ENCODE measurements around the gene OPCML.

Gene OPCML

GRCh38 chr11:132450631-132451030 is 1081.7 kb downstream of the OPCML start:
- no peaks in the 10 kb centered on the region for H3F3A ChIP-seq (ENCODE audit: insufficient read depth, low read length)
- H4K20me1 ChIP-seq (ENCODE audit: insufficient read depth, low read length): no peaks in the 10 kb centered on the region
- H3K9ac ChIP-seq (ENCODE audit: low read length): no peak overlapping the region
- no peaks in the 10 kb centered on the region for H3K9me2 ChIP-seq (ENCODE audit: low read depth, low read length)
- H2AFZ ChIP-seq (ENCODE audit: low read length): no peak overlapping the region
- H3K27me3 ChIP-seq (ENCODE audit: insufficient read depth, low read length): no peaks in the 10 kb centered on the region
- H3K36me3 ChIP-seq (ENCODE audit: insufficient read depth, low read length): no peaks in the 10 kb centered on the region
- H3K79me2 ChIP-seq (ENCODE audit: insufficient read depth, low read length): no peaks in the 10 kb centered on the region
- no peak overlapping the region for H3K27ac ChIP-seq (ENCODE audit: low read depth, low read length, poor library complexity, severe bottlenecking)
- no peaks in the 10 kb centered on the region for H3K4me1 ChIP-seq (ENCODE audit: insufficient read depth, low read length, severe bottlenecking)
- H3K4me3 ChIP-seq (ENCODE audit: low read depth, low read length, poor library complexity, severe bottlenecking): no peak overlapping the region
- H3K4me2 ChIP-seq (ENCODE audit: low read length): no peak overlapping the region
- no peak for TF ChIP-seq CTCF (IDR thresholded peaks at IDR 0.05; ENCODE audit: low read length)
- no peak for TF ChIP-seq EZH2 (IDR thresholded peaks at IDR 0.05; ENCODE audit: borderline replicate concordance, low read length)
- no peaks in the 10 kb centered on the region for H3K9me3 ChIP-seq (ENCODE audit: low read length)

- Histone ChIP-seq H3K4me3 (ENCODE audit: low read depth, low read length, poor library complexity, severe bottlenecking) (no peak overlapping the region), H3K4me1 (ENCODE audit: insufficient read depth, low read length, severe bottlenecking) (no peaks in the 10 kb centered on the region), H3F3A (ENCODE audit: insufficient read depth, low read length) (no peaks in the 10 kb centered on the region), H2AFZ (ENCODE audit: low read length) (no peak overlapping the region), H3K9ac (ENCODE audit: low read length) (no peak overlapping the region), H3K27ac (ENCODE audit: low read depth, low read length, poor library complexity, severe bottlenecking) (no peak overlapping the region), H3K9me2 (ENCODE audit: low read depth, low read length) (no peaks in the 10 kb centered on the region), H3K4me2 (ENCODE audit: low read length) (no peak overlapping the region), H4K20me1 (ENCODE audit: insufficient read depth, low read length) (no peaks in the 10 kb centered on the region), H3K36me3 (ENCODE audit: insufficient read depth, low read length) (no peaks in the 10 kb centered on the region), H3K9me3 (ENCODE audit: low read length) (no peaks in the 10 kb centered on the region), H3K27me3 (ENCODE audit: insufficient read depth, low read length) (no peaks in the 10 kb centered on the region), H3K79me2 (ENCODE audit: insufficient read depth, low read length) (no peaks in the 10 kb centered on the region)
- TF ChIP-seq CTCF (IDR thresholded peaks at IDR 0.05; ENCODE audit: low read length) (no peak), EZH2 (IDR thresholded peaks at IDR 0.05; ENCODE audit: borderline replicate concordance, low read length) (no peak)
Measured at GRCh38 chr11:132448334-132448995, 1083.8 kb downstream of the OPCML start.

- no peak overlapping the region for H3K27ac ChIP-seq (ENCODE audit: low read depth, low read length, poor library complexity, severe bottlenecking)
- H3F3A ChIP-seq (ENCODE audit: insufficient read depth, low read length): no peaks in the 10 kb centered on the region
- no peaks in the 10 kb centered on the region for H3K27me3 ChIP-seq (ENCODE audit: insufficient read depth, low read length)
- H4K20me1 ChIP-seq (ENCODE audit: insufficient read depth, low read length): no peaks in the 10 kb centered on the region
- no peaks in the 10 kb centered on the region for H3K9me3 ChIP-seq (ENCODE audit: low read length)
- H2AFZ ChIP-seq (ENCODE audit: low read length): no peak overlapping the region
- H3K9ac ChIP-seq (ENCODE audit: low read length): no peak overlapping the region
- H3K79me2 ChIP-seq (ENCODE audit: insufficient read depth, low read length): no peaks in the 10 kb centered on the region
- no peaks in the 10 kb centered on the region for H3K9me2 ChIP-seq (ENCODE audit: low read depth, low read length)
- no peak overlapping the region for H3K4me2 ChIP-seq (ENCODE audit: low read length)
- H3K4me3 ChIP-seq (ENCODE audit: low read depth, low read length, poor library complexity, severe bottlenecking): no peak overlapping the region
- H3K4me1 ChIP-seq (ENCODE audit: insufficient read depth, low read length, severe bottlenecking): no peaks in the 10 kb centered on the region
- H3K36me3 ChIP-seq (ENCODE audit: insufficient read depth, low read length): no peaks in the 10 kb centered on the region
- no peak for TF ChIP-seq CTCF (IDR thresholded peaks at IDR 0.05; ENCODE audit: low read length)
- TF ChIP-seq EZH2 (IDR thresholded peaks at IDR 0.05; ENCODE audit: borderline replicate concordance, low read length): no peak
Measured at GRCh38 chr11:132447761-132448160, 1084.5 kb downstream of the OPCML start.

Measured in OCI-LY1 (cell line).